Diencephalon (tissue), 1 donor: ENCODE measurements around the gene ESM1. TPM values are rescaled to one million over a fixed set of nuclear protein-coding genes. Genes with fewer than 3 reads are reported as not detected.

Experiments
- total RNA-seq: library from RNA; depleted of rRNA; stranded (reverse); fragments of >200 nt; gene quantifications from one replicate; pipeline ENCODE4 v1.2.3, GENCODE V29; 2014

ESM1 gene
- total RNA-seq, result 2.3 TPM

DNA sequence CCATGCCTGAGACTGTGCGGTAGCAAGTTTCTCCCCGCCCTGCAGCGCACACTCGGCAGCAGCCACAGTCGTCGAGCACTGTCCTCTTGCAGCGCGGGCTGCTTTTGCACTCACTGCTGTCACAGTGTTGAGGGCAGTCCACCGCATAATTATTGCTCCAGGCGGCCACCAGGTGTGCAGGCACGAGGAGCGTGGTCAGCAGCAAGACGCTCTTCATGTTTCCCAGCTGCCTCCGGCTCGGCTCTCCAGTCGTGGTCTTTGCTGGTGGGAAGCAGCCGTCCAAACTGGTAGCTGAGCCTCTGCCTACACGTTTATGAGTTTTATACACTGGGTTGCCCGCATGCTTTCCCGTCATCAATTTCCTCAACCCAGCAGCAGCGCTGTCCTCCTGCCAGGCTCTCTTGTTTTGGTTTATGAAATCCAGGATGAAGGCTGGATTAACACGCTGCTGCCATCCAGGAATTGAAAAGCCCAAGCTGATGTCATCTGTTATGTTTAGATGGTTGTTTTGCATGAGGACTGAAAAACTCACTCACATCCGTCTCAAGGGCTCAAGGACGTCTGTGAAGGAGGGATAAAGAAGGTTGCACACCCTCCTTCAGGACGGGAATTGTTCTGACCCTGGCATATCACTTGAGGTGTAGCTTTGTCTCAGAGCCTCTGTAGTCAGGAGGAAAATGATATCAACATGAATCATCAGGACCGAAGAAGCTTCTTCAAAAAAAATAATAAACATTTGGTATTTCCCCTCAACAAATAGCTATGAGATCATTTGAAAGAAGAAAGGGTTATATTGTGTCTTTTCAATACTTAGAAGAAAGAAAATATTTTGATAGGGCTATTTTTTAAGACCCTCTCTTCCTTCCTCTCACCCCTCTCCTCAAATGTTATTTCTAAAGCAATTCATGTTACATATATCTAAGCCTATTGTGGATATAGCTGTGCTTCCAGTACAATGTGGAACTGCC, at the start of gene ESM1:
Gene ESM1 (minus strand): TSS at position 293 of the 968 bp plus-strand sequence. CDS start 76 bp downstream, at position 217.

Other genes with a start within 250 kb of the ESM1 start
- gene GZMK, start 38.7 kb upstream of the ESM1 start, total RNA-seq, result not detected
- gene GZMA, start 117.1 kb upstream of the ESM1 start, total RNA-seq, result not detected
- 4.2 TPM for gene GPX8, start 174.6 kb upstream of the ESM1 start, total RNA-seq
- gene CDC20B, start 187.6 kb upstream of the ESM1 start, total RNA-seq, result 1.6 TPM
- gene MCIDAS, start 241.7 kb upstream of the ESM1 start, total RNA-seq, result not detected
- gene CCNO, start 248.0 kb upstream of the ESM1 start, total RNA-seq, result 0.69 TPM